Renal cortical epithelial cell (primary cell): ENCODE results near the gene HAPLN3. TPM values are rescaled to one million over a fixed set of nuclear protein-coding genes. Genes with fewer than 3 reads are reported as not detected.

Source experiments
- DNase-seq: peaks from one replicate; pipeline ENCODE4 v3.0.0-alpha.2; 2011; ENCODE audit warnings: low read depth
- total RNA-seq: library from RNA; depleted of rRNA; stranded (reverse); fragments of >200 nt; gene quantifications from 2 replicates; pipeline ENCODE4 v1.2.3, GENCODE V29; 2014

HAPLN3 gene
- total RNA-seq, 1 donor from 2014 or later: 4.7 TPM

DNA sequence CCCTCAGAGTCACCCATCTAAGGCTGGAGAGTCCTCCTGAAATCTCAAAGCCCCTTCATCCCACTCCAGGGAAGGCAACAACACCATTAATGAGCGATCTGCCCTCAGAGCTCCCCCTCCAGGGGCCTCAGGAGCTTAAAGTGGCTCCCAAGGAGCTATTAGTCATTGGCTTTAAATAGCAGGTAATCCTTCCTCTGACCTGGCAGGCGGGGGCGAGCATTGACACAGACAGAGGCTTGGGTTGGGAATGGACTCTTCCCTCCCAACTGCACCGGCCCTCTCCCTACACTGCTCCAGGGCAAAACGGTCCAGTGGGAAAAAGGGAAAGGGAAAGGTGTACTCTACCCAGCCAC is 16.4 kb upstream of the HAPLN3 start:
- DNase-seq: peak; percentile 69

DNA sequence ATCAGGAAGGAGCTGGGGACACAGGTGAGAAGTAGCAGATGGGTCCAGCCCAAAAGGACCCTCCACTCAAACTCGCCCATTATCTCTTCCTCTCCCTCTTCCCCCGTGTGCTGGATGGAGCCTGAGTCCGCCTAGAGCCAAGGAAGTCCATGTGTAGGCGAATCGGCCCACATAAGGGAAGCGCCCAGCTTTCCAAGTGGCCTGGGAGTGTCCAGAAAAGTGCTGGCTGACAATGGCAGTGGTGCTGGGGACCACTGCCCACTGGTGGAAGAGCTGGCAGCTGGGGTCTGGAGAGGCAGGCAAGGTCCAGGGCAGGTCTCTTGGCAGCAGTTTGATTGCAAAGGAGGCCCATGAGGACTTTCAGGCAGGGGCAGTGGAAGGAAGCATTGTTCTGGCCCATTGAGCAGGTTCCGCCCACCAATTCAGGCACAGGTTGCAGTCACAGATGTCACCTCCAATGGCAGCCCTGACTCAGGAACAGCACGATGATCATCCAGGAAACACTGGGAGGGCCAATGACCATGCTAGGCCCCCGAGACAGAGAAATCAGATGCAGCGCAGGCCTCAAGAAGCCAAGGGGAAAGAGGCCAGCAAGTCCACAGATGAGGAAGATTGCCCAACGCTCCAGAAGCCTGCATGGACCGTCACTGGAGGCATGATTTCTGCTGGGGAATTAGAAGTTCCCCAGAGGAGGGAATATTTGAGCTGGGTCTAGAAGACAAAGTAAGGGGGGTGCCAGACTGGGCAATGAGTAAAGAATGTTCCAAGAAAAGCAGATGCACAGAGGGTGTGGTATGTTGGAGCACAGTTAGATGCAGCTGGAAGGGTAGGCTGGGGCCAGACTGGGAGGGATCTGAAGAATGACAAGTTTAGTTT is 14.8 kb upstream of the HAPLN3 start:
- DNase-seq: no peak

DNA sequence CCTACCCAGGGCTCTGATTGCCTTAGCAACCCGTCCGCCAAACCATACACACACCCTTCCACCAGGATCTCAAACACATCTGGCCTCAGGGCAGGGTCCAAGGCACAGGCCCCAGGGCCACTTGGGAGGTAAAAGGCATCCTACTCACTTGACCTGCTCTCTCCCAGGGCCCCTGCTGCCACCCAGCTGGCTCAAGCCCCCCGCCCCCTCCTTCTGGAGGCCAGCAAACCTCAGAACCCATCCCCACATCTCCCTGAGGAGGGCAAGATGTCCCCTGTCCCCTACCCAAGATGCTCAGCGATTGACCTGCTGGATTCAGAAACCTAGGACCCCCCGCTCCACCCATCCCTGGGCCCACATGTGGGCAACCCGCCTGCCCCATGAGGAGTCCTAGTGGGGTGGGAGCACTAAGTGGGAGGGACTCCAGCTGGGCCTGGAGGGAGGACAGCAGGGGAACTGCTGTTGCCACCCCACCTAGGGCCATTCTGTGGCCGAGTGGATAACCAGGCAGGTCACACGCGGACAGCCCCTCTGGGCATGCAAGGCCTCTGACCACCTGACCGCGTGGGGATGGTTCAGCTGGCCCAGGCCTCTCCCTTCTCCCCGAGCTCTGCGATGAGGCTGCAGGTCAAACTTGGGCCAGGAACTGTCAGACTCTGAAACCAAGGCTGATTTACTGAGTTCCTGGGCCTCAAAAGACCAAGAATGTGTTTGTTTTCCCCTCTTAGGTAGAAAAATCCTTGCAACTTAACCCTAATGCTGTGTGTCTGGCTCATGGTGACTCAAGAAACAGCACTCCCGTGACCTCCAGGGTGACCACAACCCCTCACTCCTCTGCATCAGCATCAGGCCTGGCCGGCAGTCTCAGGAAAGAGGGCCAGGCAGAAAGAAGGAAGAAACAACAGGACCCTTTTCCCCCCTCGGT is 13.6 kb upstream of the HAPLN3 start:
- DNase-seq: peak; percentile 52

DNA sequence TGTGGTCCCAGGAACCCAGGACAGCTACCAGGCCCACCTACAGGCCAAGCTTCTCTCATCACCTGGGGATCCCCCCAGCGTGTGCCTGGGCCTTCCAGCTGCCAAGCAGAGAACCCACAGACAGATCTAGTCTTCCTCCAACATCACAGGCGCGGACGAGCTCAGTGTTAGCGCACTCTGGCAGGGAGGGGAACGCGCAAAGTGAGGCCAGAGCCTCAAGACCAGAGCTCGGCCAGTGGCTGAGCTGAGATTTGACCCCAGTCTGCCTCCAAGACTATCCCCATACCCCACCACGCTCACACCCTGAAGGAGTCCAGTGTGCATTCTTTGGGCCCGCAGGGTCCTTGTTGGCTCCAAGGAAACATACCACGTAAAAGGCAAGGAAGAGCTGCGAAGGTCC is 12.8 kb upstream of the HAPLN3 start:
- DNase-seq: no peak

DNA sequence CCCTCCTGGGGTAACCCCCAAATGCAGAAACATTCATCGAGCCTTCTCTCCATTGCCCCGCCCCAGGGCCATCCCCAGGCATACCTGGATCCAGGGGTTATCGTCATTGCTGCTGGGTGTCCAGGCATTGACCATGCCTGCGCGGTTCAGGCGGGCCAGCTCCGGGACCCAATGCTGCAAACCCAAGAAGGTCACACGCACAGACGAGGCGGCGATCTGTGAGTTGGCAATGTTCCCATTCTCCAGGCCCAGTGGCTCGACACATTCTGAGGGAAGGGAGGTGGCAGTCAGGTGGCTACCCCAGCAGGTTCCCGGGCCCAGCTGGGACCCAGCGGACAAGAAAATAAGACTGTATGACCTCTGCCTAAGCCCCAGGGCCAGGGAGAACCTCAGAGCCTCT is 11.8 kb upstream of the HAPLN3 start:
- no peak for DNase-seq

DNA sequence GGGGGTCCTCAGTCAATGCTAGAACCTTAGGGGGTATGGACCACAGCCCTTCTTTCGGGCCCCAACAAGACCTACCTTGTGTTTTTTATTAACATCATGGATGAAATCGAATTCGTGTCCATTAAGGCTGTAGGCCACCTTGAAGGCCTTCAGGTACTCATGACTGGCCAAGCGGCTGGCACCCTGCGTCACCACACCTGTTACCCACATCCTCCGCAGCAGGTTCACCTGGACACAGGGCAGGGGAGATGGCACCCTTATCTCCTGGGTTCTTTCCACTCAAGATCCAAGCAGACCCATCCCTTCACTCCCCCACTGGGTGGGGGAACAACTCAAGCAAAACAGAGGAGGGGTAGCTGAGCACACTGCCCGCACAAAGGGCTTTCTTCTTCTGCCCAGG is 11.2 kb upstream of the HAPLN3 start:
- DNase-seq: no peak

DNA sequence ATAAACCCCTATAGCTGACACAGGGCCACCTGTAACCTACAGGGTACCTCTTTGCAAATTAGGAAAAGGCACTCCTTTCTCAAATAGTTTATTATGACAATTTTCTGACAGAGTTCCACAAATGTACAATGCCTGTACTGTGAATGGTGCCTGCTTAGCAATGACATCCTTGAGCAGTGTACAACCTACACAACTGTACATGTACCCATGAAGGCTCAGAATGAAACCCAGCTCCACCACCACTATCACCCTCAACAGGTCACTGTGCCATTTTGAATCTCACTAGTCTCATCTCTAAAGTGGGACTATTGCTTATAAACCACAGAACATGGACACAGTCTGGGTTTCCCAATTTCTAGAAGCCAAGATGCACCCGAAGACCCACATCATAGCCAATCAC is 10.8 kb upstream of the HAPLN3 start:
- DNase-seq: no peak

DNA sequence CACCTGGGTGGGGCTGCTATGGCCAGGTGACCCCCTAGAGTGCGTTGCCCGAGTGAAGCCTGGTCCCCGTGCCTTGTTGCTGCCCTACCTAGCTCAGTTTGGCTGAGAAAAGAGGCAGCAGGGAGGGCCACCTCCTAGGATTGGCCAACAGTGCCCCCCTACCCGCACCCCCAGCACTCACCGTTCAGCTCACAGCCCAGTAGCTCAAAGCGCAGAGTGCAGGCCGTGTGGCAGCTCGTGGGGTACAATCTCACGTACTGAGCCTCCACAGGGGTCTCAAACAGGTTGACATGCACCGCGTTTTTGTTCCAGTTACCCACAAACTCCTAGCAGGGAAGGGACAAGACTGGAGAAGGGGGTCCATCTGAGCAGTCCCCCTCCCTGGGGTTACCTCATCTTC is 10.2 kb upstream of the HAPLN3 start:
- DNase-seq: no peak

DNA sequence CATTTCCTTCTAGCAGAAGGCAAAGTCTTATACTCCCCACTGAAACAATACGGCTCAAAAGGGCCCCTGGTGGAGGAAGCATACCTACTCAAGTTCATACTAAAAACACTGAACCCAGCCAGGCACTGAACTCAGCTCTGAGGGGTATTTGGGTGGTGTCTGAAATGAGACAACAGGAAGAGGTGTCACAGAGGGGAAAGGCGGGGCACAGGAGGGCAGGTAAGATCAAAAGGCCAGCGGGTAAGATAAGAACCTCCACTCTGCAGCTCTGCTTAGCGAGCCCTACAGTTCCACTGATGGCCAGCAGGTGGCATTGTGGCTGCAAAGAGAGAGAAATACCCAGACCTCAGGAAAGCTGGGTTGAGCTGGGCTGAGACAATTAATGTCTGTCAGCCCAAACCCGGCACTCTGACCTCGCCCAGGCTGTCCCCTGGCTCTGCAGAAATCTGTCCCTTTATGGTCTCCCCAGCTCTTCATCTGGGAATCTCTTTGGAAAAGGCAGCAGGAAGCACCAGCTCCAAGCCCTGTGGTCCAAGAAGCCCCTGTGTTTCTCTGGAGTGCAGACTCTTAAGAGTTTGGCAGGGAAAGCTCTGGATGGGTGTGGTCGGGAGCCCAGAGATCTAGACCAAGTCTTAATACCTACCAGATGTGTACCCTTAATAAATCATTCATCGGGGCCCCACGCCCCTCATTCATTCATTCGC is 9.4 kb upstream of the HAPLN3 start:
- DNase-seq: peak; percentile 58

DNA sequence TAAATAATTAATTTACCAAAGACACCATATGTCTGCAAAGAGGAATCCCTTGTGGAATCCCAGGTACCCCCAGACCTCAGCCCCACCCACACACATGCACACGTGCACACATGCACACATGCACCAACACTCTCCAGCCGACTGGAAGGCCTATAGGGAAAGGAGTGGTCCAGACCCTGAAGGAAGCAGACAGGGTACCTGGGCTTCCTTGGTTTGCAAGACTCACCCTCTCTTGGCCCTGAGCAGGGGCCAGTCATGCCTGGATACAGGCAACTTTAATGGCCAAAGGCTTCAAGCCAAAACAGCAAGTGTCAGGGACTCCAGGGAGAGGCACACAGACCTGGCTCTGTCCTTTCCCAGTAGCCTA is 8.9 kb upstream of the HAPLN3 start:
- no peak for DNase-seq

DNA sequence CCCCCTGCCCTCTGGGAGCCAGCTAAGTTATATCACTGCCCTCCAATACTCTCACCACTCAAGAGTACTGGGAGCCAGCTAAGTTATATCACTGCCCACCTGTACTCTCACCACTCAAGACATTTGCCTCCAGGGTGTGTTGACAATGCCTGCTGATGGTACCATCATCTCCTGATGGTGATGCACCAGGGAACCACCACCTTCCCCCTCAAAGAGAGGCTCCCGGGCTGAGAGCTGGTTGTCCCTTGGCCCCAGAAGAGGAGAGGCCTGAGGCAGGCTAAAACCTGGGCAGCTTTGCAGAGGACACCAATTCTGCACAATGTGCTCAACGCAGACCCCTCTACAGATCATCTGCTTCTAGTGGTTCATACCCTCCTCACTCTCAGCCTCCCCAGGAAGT is 7.5 kb upstream of the HAPLN3 start:
- no peak for DNase-seq

DNA sequence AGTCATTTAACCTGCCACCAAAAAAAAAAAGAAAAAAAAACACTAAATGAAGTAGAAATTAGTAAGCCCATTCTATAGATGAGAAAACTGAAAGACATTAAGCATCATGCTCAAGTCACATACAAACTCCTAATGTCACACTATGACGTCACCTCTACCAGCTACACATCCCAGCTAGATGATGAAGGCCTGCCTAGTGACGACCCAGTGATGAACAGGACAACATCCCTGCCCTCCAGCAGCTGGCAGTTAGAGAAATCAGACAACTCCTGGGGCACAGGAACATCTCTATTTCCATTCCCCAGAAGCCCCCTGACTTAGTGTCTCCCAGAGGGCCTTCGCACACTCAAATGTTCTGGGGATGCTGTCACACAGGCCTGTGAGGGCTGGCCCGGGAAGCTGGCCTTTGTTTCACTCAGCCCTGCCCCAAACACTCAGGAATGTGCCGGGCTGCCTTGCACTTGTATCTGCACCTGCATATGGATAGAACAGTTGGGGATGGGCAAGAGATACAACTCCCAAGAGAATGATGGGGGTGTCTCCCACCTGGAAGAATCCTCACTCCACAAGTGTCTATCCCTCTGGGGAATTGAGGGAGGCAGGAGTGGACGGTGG is 7.0 kb upstream of the HAPLN3 start:
- DNase-seq: no peak

DNA sequence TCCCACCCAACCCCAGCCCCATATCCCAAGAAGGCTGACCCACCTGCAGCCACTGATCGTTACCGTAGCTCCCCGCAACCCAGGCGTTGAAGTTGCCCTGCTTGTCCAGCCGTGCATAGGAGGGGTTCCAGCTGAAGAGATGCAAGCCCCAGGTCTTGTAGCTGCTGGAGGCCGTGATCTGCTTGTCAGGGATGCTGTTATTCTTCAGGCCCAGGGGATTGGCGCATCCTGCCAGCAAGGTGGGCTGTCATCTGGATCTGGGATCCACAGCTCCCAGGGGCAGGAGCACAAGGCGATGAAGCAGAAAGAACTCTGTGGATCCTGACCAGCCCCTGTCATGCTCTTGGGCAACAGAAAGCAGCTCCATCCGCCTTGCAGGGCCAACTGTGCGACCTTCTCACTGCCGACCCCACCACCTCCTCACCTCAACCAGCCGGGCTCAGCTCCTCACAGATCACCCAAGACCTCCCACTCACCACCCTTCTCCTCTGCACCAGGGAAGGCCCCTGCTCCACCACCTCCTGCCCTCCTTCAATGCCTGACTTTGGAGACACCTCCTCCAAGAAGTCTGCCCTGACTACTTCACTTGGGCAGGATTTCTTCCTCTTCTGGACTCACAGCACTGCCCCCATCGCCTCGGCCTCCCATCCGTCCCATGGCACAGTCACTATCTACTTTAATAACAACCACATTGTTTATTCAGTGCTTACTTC is 6.3 kb upstream of the HAPLN3 start:
- no peak for DNase-seq

DNA sequence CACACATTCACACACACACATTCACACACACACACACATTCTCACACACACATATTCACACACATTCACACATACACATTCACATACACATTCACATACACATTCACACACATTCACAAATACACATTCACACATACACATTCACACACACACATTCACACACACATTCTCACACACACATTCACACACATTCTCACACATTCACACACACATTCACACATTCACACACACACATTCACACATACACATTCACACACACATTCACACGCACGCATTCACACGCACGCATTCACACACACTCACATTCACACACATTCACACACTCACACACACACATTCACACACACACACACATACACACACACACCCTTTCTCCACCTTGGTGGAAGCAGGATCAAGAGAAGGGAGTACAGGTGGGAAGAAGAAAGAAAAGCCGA is 5.7 kb upstream of the HAPLN3 start:
- DNase-seq: no peak

DNA sequence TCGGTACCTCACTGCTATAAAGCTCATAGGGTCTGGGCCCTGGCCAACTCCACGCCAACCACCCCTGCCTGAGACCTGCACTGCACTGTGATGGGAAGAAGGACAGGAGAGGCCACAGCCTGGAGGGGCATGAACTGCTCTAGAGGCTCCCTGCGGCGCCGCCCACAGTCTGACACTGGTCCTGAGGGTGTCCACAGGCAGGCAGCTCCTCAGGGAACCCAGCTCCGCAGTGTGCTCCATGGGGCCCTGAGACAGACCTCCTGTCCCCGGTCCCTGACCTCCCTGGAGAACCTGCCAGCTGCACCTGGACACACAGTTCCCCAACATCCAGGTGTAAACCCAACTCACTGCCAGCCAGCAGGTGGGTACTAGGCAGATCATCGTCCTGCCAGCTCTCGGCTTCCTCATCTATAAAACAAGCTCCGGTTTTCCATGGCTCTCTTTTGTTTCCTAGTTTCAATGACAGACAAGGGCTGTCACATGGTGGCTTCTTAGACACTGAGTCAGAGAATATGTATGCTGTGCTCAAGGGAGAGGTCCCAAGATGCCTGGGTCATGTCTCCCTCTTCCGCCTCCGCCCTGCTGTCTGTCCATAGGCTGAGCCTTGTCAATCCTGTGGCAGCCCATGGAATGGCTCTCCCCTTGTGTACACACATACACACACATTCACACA is 5.1 kb upstream of the HAPLN3 start:
- peak; percentile 44 for DNase-seq

DNA sequence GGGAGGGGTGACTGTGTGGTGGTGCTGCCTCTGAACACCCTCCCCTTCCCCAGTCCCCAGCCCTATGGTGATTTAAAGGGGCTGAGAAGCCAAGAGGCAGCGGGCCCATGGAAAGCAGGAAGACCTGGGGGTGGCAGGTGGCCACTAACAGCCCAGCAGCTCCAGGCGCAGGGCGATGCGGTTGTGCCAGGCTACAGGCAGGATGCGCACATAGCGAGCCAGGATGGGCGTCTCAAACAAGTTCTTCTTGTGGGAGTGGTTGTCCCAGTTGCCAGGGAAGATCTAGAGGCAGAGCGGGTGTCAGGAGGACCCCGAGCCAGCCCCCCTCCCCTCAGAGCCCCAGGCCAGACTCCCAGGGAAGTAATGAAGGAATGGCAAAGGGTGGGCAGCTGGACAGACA is 3.9 kb upstream of the HAPLN3 start:
- no peak for DNase-seq

DNA sequence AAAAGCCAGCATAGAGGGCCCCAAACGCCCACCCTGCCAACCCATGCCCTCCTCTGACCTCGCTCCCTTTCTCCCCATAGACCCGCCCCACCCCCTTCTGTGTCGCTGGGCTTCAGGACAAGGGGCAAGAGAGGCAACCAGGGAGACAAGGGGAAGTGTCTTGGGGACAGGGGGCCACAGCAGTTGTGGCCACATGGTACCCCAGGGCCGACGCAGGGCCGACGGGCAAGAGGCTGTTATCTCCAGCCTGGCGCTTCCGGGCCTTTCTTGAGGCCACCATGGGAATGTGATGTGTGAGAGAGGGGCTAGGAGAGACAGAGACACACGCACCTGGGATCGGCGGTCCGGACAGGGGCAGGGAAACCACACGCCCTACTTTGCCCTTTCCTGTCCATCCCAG is 3.4 kb upstream of the HAPLN3 start:
- no peak for DNase-seq

DNA sequence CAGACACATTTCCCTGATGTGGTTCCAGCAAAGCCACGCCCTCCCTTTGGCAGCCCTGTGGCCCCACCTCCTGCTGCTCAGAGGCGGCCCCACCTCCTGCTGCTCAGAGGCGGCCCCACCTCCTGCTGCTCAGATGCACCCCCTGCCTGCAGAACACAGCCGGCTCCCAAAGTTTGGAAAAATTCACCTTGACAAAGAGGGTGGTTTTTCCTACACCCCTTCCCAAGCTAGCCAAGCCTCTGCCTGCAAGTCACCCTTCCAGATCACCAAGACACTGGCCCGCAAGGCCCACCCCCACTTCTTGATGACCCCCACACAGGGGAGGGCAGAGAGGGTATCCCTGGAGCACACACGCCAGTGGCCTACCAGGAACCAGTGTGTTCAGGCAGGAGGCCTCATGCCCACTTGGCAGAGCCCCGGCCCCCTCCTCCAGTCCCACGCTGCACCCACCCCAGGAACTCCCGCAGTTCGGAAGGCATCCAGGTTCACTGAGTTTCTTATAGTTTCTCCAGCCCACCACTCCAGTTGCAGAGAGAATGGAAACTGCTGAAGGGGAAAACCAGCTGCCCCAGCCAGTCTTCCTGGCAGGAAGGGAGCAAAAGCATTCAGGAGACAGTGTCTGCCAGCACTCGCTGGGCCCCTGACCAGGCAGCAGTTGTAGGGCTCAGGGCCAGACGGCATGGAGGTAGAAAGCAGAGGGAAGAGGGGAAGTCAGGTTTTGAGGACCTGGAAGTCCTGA is 2.3 kb upstream of the HAPLN3 start:
- peak; percentile 71 for DNase-seq

DNA sequence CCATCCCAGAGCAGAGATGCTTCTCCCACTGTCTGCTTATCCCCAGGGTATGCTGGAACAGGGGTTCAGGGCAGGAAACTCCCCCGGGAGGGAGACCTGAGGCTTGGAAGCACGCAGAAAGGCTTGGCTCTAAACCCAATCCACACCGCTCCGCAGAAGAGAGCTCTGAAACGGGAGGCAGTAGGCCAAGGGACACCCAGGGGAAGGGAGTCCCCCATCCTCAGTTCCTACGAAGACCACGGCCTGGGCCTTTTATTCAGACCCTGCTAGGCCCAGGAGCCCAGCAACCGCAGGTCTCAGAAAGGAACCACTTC is 1.8 kb upstream of the HAPLN3 start:
- no peak for DNase-seq

DNA sequence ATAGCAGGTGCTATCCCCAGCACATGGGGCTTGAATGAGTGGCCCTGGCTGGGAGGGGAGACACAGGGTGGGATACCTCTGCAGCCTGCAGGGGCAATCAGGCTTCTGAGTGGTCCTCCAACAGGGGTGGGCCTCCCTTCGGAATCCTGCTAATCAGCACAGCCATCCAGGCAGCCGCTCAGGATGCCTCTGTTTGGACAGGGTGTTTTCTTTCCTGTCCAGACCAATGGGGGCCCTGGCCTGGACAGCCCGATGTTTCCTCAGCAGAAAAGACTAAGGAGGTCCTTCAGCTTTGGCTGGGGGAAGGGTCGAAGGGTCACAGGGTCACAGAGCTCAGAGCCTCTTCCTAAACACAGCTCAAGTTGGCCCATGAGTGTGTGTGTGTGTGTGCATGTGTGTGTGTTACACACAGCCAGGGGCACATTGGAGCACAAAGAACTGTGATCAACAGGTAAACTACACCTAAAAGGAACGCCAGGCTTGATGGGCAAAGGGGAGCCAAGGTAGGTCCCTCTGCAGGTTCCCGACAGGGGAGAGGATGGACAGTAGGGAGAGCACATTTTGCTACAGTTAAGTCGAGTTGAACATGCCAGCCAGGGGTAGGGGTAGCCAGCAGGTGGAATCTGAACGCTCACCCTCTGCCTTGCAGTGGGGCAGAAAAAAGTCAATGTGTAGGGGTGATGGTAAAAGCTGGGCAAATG is 1.1 kb upstream of the HAPLN3 start:
- DNase-seq: no peak
